ENCODE measurements around the gene RING1.

DNA sequence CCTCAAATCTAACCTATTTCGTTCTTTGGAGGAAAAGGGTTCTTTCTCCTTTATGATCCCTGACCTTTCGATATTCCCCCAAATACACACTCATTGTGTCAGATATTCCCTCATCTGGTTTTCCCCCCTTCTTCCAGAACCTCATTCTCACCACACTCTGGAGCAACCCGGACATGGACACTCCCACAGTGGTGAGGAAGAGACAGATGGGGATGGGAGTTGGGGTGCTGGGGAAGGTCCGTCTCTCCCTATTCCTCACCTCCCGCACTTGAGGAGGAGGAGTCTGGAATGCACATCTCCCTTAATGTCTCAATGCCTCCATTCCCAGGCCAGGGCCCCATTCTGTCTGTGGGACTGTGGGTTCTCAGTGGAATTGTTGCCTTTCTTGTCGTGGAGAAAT, 6.4 kb upstream of the RING1 start:
- TF ChIP-seq CTCF (IDR thresholded peaks at IDR 0.05; ENCODE audit: low read length): no peak
- no peak for TF ChIP-seq EZH2 (IDR thresholded peaks at IDR 0.05; ENCODE audit: borderline replicate concordance, low read length)
